HEK293T (cell line): ENCODE results near the gene ATXN7.

Experiments
- ARNT ChIP-seq: fragments of 450-650 bp; IDR thresholded peaks from 2 replicates; pipeline ENCODE4 v1.6.1; 2017; ENCODE audit warnings: mild to moderate bottlenecking
- CTBP1 ChIP-seq: fragments of 450-650 bp; IDR thresholded peaks from 2 replicates; pipeline ENCODE4 v1.6.1; 2016; ENCODE audit warnings: borderline replicate concordance
- ELF4 ChIP-seq: fragments of 450-650 bp; IDR thresholded peaks from 2 replicates; pipeline ENCODE4 v1.6.1; 2017; ENCODE audit warnings: antibody characterized with exemption
- FOXA1 ChIP-seq: fragments of 450-650 bp; IDR thresholded peaks from 2 replicates; pipeline ENCODE4 v1.6.1; 2016; ENCODE audit warnings: mild to moderate bottlenecking
- FOXM1 ChIP-seq: fragments of 450-650 bp; IDR thresholded peaks from 2 replicates; pipeline ENCODE4 v1.6.1; 2017; ENCODE audit warnings: mild to moderate bottlenecking, borderline replicate concordance
- L3MBTL2 ChIP-seq: fragments of 450-650 bp; conservative IDR thresholded peaks from 2 replicates; pipeline ENCODE4 v1.6.1; 2016; ENCODE audit warnings: mild to moderate bottlenecking
- LEF1 ChIP-seq: fragments of 450-650 bp; IDR thresholded peaks from 2 replicates; pipeline ENCODE4 v1.6.1; 2017; ENCODE audit warnings: mild to moderate bottlenecking, borderline replicate concordance
- NFRKB ChIP-seq: fragments of 450-650 bp; IDR thresholded peaks from 2 replicates; pipeline ENCODE4 v1.6.1; 2016; ENCODE audit warnings: mild to moderate bottlenecking, moderate library complexity
- SP1 ChIP-seq: fragments of 450-650 bp; IDR thresholded peaks from 2 replicates; pipeline ENCODE4 v1.6.1; 2017
- SUZ12 ChIP-seq: fragments of 450-650 bp; IDR thresholded peaks from 2 replicates; pipeline ENCODE4 v1.6.1; 2016; ENCODE audit warnings: mild to moderate bottlenecking
- TARDBP ChIP-seq: fragments of 450-650 bp; IDR thresholded peaks from 2 replicates; pipeline ENCODE4 v1.6.1; 2016
- ZNF384 ChIP-seq: fragments of 450-650 bp; IDR thresholded peaks from 2 replicates; pipeline ENCODE4 v1.6.1; 2016

DNA sequence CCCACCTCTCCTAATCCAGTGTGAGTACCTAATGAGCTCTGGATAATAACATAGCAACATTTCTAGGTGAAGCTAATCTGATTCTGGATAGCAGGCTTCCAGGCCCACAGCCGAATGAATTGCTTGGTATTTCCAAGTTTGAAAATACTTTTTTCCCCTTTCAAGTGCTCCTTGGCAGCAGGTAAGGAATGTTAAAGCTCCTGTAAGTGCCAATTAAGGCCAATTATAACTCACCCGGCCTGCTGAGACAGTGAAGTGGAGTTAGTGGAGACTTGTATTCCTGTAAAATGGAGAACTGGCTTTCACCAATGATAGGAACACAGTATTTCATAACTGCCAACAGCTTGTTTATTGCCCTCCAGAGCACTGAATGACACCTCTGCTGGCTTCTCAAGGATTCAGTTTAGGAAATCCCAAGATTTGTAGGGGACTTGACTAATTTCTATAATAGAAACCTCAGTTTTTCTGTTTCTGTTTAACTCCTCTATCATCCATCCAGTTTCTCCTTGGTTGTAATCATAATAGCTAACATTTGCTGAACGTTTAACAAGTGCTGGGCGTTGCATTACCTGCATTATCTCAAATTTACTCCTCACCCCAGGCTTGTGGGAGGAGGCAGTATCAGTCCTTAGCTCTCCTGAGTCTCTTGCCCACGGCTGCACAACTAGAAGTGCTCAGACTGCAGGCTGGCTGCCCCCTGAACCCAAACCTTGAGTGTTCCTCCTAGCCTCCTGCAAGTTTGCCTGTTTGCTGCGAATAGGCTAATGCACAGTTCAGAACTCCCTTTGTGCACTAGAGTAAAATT, 101.2 kb downstream of the ATXN7 start:
- no peak for TF ChIP-seq TARDBP
- TF ChIP-seq ZNF384, result no peak
- no peak for TF ChIP-seq SP1
- no peak for TF ChIP-seq ARNT
- no peak for TF ChIP-seq SUZ12
- no peak for TF ChIP-seq LEF1
- TF ChIP-seq FOXM1, result no peak
- TF ChIP-seq L3MBTL2, result no peak
- TF ChIP-seq ELF4, result no peak
- TF ChIP-seq CTBP1, result no peak
- no peak for TF ChIP-seq FOXA1
- no peak for TF ChIP-seq NFRKB
